ENCODE results near the gene FAM169A.

Gene FAM169A

DNA sequence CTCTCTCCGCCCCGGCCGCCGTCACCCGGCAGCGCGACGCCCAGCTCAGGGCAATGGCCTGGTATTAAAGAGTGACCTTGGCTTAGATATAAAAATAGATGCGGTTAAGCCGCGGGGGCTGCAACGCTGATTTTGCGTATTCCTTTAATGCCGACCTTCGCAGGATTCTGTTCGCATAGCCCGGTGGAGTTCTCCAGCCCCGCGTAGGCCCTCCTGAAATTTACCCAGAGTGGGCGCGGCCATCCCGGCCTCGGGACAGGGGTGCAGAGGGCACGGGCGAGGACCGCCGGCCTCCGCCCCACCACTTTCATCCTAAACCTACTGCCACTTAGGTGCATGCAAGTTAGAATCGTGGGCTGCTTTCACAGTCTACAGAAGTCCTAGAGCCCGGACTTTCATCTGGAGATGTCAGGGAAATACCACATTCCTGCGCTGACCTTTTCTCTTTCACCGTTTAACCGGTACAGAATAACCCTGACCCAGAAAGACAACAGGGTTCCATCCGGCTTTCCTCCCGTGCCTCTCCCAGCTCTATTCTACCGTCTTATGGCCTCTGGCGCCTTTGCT is 492 bp upstream of the FAM169A start:
- no peaks in the 10 kb centered on the region for H3K9me3 ChIP-seq (ENCODE audit: insufficient read depth, low read length)
- H3K27me3 ChIP-seq (ENCODE audit: low read length), result no peaks in the 10 kb centered on the region
- H4K20me1 ChIP-seq (ENCODE audit: low read depth, low read length), result no peaks in the 10 kb centered on the region
- no peak overlapping the region for H3K27ac ChIP-seq (ENCODE audit: low read depth, low read length)
- no peaks in the 10 kb centered on the region for H3K79me2 ChIP-seq (ENCODE audit: insufficient read depth, low read length)
- H3K36me3 ChIP-seq (ENCODE audit: low read length), result no peaks in the 10 kb centered on the region
- H2AFZ ChIP-seq (ENCODE audit: low read depth, low read length, severe bottlenecking), result no peak overlapping the region
- TF ChIP-seq, protein P1, sequence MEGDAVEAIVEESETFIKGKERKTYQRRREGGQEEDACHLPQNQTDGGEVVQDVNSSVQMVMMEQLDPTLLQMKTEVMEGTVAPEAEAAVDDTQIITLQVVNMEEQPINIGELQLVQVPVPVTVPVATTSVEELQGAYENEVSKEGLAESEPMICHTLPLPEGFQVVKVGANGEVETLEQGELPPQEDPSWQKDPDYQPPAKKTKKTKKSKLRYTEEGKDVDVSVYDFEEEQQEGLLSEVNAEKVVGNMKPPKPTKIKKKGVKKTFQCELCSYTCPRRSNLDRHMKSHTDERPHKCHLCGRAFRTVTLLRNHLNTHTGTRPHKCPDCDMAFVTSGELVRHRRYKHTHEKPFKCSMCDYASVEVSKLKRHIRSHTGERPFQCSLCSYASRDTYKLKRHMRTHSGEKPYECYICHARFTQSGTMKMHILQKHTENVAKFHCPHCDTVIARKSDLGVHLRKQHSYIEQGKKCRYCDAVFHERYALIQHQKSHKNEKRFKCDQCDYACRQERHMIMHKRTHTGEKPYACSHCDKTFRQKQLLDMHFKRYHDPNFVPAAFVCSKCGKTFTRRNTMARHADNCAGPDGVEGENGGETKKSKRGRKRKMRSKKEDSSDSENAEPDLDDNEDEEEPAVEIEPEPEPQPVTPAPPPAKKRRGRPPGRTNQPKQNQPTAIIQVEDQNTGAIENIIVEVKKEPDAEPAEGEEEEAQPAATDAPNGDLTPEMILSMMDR (IDR thresholded peaks at IDR 0.05; ENCODE audit: insufficient read depth, low read length, poor library complexity, severe bottlenecking), result no peak
- no peaks in the 10 kb centered on the region for H3K9me2 ChIP-seq (replicated peaks; ENCODE audit: insufficient read depth, low read length)
- H3K4me3 ChIP-seq (ENCODE audit: insufficient read depth, low read length, poor library complexity, severe bottlenecking), result no peak overlapping the region
- H3K9ac ChIP-seq (ENCODE audit: low read length), result no peak overlapping the region
- no peaks in the 10 kb centered on the region for H3F3A ChIP-seq (ENCODE audit: insufficient read depth)
- no peak overlapping the region for H3K4me2 ChIP-seq (ENCODE audit: low read depth, low read length, poor library complexity, severe bottlenecking)

DNA sequence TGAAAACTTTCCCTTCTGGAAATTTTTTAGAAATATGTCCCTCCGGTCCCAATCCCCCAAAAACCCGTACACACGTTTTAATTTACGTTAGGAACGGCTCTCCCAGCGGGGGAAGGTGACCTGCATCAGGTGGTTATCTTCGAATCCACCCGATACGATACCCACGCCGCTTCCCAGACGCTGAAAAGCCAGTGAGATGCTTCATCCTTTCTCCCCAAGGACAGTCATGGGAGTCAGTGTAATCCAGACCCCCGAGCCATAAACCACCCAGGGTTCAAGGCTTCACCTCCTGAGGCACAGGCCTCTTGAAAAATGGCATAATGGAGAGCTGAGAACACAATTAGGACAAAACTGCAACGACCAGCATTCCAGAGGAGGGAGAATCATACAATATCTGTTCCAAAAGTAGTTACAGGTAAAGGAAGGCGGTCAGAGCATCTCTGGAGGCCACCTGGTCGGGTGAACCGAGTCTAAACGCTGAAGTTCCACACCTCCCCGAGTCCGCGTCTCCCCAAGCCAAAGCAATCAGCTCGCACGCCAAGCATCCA is 857 bp downstream of the FAM169A start:
- Histone ChIP-seq H3K27ac (ENCODE audit: low read depth, low read length) (no peak overlapping the region), H3K79me2 (ENCODE audit: insufficient read depth, low read length) (no peaks in the 10 kb centered on the region), H3K4me2 (ENCODE audit: low read depth, low read length, poor library complexity, severe bottlenecking) (no peak overlapping the region), H3F3A (ENCODE audit: insufficient read depth) (no peaks in the 10 kb centered on the region), H4K20me1 (ENCODE audit: low read depth, low read length) (no peaks in the 10 kb centered on the region), H3K4me3 (ENCODE audit: insufficient read depth, low read length, poor library complexity, severe bottlenecking) (no peak overlapping the region), H3K9me3 (ENCODE audit: insufficient read depth, low read length) (no peaks in the 10 kb centered on the region), H3K36me3 (ENCODE audit: low read length) (no peaks in the 10 kb centered on the region), H3K9ac (ENCODE audit: low read length) (no peak overlapping the region), H3K27me3 (ENCODE audit: low read length) (no peaks in the 10 kb centered on the region), H2AFZ (ENCODE audit: low read depth, low read length, severe bottlenecking) (no peak overlapping the region), H3K9me2 (replicated peaks; ENCODE audit: insufficient read depth, low read length) (no peaks in the 10 kb centered on the region)
- TF ChIP-seq EZH2phosphoT487 (conservative IDR thresholded peaks at IDR 0.05; ENCODE audit: low read length), result no peak
- TF ChIP-seq, protein P1 (IDR thresholded peaks at IDR 0.05; ENCODE audit: insufficient read depth, low read length, poor library complexity, severe bottlenecking), result no peak

DNA sequence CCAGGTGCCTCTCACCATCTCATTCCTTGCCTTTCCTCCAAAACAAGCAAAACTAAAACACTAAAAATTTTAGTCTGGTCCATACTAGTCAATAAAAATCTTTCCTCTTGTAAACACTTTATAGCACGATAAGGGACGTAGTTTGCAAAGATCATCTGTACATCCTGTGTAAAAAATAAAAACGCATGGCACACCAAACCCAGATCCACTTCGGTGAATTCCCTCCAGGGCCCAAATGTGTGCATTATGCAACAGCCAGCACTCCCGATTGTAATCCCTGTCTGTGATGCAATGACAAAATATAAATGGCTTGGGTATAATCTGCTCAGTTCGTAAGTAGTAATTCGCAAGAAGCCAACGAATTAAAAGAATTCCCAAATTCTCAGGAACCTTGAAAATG is 1.4 kb downstream of the FAM169A start:
- Histone ChIP-seq H3K79me2 (ENCODE audit: insufficient read depth, low read length) (no peaks in the 10 kb centered on the region), H3F3A (ENCODE audit: insufficient read depth) (no peaks in the 10 kb centered on the region), H2AFZ (ENCODE audit: low read depth, low read length, severe bottlenecking) (no peak overlapping the region), H3K27me3 (ENCODE audit: low read length) (no peaks in the 10 kb centered on the region), H3K4me3 (ENCODE audit: insufficient read depth, low read length, poor library complexity, severe bottlenecking) (no peak overlapping the region), H4K20me1 (ENCODE audit: low read depth, low read length) (no peaks in the 10 kb centered on the region), H3K9me2 (replicated peaks; ENCODE audit: insufficient read depth, low read length) (no peaks in the 10 kb centered on the region), H3K27ac (ENCODE audit: low read depth, low read length) (no peak overlapping the region), H3K4me2 (ENCODE audit: low read depth, low read length, poor library complexity, severe bottlenecking) (no peak overlapping the region), H3K9me3 (ENCODE audit: insufficient read depth, low read length) (no peaks in the 10 kb centered on the region), H3K36me3 (ENCODE audit: low read length) (no peaks in the 10 kb centered on the region), H3K9ac (ENCODE audit: low read length) (no peak overlapping the region)
- TF ChIP-seq, protein P1 (IDR thresholded peaks at IDR 0.05; ENCODE audit: insufficient read depth, low read length, poor library complexity, severe bottlenecking), result no peak
- TF ChIP-seq EZH2phosphoT487 (conservative IDR thresholded peaks at IDR 0.05; ENCODE audit: low read length), result no peak
